Body of pancreas (tissue), 4 donors: ENCODE data around the gene PELO.

Source experiments
- POLR2A ChIP-seq, 3 donors: fragments of 450-650 bp; IDR thresholded peaks; one replicate each; pipeline ENCODE4 v1.6.1; 2016; ENCODE audit warnings: antibody characterized with exemption in 3 of 3, mild to moderate bottlenecking in 2 of 3
- TF ChIP-seq, protein P1 (sequence below), 7 experiments: fragments of 450-650 bp in 4 of 7; fragments of 200-600 bp in 3 of 7; sonication (generic) in 3 of 7; IDR thresholded peaks; one replicate each; pipeline ENCODE4 v1.5.1; 2016 to 2019; ENCODE audit warnings: antibody characterized with exemption in 7 of 7

- TF ChIP-seq, protein P1, sequence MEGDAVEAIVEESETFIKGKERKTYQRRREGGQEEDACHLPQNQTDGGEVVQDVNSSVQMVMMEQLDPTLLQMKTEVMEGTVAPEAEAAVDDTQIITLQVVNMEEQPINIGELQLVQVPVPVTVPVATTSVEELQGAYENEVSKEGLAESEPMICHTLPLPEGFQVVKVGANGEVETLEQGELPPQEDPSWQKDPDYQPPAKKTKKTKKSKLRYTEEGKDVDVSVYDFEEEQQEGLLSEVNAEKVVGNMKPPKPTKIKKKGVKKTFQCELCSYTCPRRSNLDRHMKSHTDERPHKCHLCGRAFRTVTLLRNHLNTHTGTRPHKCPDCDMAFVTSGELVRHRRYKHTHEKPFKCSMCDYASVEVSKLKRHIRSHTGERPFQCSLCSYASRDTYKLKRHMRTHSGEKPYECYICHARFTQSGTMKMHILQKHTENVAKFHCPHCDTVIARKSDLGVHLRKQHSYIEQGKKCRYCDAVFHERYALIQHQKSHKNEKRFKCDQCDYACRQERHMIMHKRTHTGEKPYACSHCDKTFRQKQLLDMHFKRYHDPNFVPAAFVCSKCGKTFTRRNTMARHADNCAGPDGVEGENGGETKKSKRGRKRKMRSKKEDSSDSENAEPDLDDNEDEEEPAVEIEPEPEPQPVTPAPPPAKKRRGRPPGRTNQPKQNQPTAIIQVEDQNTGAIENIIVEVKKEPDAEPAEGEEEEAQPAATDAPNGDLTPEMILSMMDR (IDR thresholded peaks at IDR 0.05): no peak
- no peak for TF ChIP-seq POLR2A (IDR thresholded peaks at IDR 0.05)
These were observed 26.9 kb upstream of the PELO start for GRCh38 chr5:52760695-52761366.
